NCI-H2107 treated with DMSO at 0.1 percent for 48 hours (cell line): ENCODE data around the gene PER1.

Experiments
- DNase-seq: peaks from one replicate; lab custom pipeline; 2025; ENCODE audit not compliant: unreplicated experiment; lab: John Stamatoyannopoulos, UW

PER1 gene, protein sequence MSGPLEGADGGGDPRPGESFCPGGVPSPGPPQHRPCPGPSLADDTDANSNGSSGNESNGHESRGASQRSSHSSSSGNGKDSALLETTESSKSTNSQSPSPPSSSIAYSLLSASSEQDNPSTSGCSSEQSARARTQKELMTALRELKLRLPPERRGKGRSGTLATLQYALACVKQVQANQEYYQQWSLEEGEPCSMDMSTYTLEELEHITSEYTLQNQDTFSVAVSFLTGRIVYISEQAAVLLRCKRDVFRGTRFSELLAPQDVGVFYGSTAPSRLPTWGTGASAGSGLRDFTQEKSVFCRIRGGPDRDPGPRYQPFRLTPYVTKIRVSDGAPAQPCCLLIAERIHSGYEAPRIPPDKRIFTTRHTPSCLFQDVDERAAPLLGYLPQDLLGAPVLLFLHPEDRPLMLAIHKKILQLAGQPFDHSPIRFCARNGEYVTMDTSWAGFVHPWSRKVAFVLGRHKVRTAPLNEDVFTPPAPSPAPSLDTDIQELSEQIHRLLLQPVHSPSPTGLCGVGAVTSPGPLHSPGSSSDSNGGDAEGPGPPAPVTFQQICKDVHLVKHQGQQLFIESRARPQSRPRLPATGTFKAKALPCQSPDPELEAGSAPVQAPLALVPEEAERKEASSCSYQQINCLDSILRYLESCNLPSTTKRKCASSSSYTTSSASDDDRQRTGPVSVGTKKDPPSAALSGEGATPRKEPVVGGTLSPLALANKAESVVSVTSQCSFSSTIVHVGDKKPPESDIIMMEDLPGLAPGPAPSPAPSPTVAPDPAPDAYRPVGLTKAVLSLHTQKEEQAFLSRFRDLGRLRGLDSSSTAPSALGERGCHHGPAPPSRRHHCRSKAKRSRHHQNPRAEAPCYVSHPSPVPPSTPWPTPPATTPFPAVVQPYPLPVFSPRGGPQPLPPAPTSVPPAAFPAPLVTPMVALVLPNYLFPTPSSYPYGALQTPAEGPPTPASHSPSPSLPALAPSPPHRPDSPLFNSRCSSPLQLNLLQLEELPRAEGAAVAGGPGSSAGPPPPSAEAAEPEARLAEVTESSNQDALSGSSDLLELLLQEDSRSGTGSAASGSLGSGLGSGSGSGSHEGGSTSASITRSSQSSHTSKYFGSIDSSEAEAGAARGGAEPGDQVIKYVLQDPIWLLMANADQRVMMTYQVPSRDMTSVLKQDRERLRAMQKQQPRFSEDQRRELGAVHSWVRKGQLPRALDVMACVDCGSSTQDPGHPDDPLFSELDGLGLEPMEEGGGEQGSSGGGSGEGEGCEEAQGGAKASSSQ (N-terminal part only)

GRCh38 chr17:8152112-8152775, at the start of gene PER1:
TSS of gene PER1 (minus strand) at chr17:8152404. CDS start at chr17:8150706, 1,698 bp downstream.
- DNase-seq: no peak

DNA sequence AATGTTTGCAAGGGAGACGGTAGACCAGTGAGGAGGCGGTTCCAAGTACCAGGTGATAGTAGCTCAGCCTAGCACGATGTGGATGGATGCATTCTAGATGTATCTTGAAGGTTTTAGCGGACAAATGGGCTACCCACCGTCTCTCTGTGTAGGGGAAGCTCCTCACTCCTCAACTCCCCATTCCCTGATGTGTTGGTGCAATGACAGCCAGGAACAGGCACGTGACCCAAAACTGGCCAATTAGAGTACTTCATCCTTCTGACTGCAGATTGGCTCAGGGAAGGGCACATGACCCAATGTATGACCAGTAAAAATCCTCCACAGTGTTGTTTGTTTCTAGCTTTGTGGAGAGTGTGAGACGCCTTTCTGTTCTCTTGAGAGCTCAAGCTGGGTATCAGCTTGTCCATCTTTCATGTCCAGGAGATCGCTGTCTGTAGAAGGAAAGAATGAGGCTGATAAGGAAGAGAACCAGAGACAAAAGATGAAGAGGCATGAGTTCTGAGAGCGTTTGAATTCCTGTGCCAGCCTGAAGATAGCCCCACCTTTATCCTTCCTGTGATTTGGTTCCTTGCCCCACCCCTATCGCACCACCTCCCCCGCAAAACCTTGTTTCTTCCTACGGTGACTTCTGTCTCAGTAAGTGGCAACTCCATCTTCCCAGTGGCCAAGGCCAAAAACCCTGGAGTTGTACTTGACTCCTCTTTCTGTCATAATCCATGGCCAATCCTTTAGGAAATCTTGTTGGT, 40.0 kb upstream of the PER1 start:
- DNase-seq: peak; percentile 89

- no peak for DNase-seq
Measured at GRCh38 chr17:8190506-8190905, 38.3 kb upstream of the PER1 start.

DNA sequence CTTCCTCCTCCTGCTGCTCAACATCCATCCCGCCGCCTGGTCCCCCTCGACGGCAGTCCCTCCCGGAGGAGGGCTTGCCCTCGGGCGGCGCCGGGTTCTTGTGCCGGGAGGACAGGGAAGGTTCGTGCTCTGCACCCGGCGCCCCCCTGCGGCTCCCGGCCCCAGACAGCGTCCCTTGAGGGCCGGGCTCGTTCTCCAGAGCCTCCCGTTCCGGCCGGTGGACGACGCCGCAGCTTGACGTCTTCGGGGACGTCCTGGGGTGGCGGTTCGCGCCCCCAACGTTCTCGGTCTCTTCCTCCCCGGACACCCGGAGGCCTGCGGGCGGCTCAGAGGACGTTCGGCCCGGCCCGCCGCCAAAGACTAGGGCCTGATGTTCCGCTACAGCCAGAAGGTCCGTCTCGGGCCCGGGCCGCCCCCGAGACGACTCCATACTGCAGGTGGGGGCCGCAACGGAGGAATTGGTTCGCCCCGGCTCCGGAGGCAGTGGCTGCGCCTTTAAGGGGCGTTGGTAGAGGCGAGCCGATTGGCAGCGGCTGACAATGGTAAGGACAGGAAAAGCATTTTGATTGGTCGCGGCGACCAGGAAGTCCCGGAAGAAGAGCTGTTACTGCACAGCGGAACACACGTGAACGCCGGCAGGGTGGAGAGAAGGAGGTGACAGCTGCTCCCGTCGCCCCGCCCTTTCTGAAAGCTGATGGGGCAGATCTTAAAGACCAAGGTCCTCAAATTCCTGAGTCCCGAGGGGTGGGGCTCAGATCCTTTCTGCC, 37.7 kb upstream of the PER1 start, which contains the start of gene BORCS6:
TSS of gene BORCS6 (minus strand) at position 470 of the 767 bp plus-strand sequence. CDS start at position 430, 40 bp downstream.
- DNase-seq: peak; percentile 88

DNA sequence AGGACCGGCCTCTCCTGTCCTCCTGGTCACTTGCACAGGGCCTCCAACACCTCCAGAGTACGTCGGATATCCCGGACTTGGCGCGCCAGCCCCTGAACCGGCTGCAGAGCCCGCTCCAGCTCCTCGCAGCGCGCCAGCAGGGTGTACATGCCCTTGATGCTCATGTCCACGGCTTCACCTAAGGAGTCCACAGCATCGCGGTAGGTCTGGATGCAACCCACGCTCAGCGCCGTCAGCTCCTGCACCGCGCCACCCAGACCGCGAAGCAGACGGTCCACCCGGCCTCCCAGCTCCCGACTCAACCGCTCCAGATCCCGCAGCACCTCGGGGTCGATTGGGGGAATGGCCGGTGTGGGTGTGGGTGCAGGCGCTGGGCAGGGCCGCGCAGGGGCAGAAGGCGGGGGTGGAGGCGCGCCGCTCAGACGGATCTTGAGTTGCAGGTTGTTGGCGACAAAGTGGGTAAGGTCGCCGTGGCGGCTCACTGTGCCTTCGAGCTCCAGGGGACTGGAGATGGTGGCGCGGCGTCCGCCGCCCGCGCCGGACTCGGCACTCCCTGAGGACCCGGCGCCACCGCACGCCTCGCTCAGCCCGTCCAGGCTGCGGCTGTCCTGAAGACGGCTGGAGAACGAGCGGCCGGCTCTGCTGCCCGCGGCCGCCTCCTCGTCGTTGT, 37.0 kb upstream of the PER1 start:
- DNase-seq: no peak

DNA sequence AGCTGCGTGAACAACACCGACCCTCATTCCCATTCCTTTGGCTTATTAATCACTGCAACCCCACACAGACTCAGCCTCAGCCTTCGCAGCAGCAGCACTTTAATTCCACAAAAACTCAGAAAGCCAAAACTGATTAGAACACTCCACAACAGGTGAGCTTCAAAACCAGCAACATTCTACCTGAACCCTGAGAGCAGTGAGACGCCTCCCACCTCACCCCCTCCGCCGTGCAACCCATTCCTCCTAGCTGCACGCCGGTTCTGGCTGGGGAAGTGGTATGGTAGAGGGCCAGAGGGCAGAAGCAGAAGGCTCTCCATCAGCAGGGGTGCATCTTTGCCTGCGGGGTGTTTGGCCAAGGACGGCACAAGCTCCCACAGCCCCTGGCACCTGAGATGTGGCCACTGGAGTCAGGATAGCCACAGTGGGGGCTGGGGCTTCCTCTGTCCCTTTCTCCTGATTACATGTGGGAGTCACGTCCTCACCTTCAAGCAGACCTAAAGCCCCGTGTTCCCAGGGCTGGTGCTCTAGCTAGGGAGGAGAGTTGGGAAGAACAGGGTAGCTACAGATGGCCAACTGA, 36.1 kb upstream of the PER1 start:
- DNase-seq: no peak

GRCh38 chr17:8187517-8188262, 35.5 kb upstream of the PER1 start:
- DNase-seq: peak; percentile 89

DNA sequence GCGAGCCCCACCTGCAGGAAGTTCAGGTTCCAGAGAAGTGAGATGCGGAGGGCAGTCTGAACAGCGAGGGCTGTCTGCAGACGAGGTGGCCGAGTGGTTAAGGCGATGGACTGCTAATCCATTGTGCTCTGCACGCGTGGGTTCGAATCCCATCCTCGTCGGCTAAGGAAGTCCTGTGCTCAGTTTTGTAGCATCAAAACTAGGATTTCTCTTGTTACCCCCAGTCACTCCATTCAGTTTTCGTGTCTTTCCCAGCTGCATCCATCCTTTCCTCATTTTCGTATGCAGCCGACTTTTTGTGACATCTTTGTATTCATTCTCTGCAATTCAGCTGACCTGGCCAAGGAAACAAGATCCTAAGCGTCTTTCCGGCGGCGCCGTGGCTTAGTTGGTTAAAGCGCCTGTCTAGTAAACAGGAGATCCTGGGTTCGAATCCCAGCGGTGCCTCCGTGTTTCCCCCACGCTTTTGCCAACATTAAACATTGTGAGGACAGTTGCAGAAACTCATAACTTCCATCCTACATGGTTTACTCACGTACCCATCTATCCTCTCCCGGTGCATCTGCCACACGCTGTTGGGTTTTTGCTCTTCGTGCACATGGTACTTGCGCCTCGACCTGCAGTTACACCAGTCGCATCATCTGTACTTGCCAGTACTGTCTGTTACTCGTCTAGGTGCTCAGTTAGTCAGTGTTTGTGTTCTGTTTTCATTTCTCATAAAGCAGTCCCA, 34.7 kb upstream of the PER1 start:
- peak; percentile 85 for DNase-seq

DNA sequence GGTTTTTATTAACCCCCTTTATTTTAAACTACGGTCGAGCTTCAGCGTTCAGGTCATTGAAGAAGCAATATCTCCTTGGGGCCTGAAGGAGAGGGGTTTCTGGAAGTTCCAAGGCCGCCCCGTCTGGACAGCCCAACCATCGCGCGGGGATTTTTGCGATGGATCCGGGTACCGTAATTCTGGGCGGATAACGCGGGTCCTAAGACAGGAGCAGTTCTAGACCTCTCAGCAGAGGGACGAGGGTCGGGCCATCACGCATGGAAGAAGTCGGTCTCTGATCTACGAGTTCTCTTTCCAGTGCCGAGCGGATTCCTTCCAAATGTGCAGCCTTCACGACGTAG, 34.2 kb upstream of the PER1 start:
- no peak for DNase-seq

GRCh38 chr17:8185582-8186445, 33.6 kb upstream of the PER1 start:
- DNase-seq: no peak

DNA sequence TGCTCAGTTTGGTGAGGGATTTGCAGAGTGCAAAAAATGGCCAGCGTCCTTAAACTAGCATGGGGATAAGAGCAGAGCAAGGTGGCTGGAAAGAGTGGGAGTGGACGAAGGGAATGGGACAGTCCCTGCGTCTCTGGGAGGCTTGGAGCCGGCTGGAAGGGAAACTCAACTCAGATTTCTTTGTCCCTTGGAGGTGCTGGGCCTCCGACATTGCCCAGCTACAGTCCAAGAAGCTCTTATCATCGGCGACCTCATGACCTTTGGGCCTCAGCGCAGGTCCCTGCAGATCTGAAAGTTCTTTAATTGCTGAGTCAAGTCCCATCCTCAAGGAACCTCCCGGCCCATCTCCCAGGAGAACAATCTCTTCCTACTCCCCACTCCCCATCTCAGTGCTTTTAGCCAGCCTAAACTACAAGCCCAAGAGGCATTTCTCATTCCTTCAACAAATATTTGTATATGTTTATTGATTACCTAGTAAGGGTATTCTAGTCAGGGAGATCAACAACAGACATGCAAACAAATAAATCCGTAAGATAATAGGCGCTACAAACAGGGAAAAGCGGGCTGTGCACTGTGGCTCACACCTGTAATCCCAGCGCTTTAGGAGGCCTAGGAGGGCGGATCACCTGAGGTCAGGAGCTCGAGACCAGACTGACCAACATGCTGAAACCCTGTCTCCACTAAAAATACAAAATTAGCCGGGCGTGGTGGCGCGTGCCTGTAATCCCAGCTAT, 25.0 kb upstream of the PER1 start:
- DNase-seq: no peak

DNA sequence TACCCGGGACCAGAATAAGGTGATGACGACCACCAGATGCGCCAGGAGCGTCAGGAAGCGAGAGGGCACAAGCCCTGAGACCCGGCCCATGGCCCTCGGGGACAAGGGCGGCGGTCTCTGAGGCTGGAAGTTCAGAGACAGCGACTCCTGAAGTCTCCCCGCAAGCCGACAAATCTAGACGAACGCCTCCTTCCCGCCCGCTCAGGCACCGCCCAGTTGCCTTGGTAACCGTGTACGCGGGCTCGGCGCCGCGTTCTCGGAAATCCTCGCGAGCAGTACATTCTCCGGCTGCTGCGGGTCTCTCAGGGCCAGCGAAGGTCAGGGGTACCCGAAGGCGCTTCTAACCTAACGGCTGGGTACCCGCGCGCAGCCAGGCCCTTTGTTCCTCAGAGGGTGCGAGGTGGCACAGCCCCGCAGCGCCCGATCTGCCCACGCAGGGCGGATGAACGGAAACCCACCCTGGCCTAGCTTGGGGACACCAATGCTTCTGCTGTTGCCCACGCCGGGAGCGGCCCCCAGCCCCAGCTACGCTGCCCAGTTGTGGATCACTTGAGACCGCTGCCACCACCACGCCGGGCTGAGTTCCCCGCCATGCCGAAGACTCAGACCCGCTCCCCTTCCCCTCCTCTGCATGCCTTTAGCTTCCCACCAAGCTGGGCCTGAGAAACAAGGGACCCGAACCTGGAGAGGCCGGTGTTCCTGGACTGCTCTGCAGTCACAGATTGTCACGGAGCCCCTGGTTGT, 24.2 kb upstream of the PER1 start, which contains the start of gene TMEM107:
TSS of gene TMEM107 (minus strand) at position 184 of the 744 bp plus-strand sequence. CDS start at position 90, 94 bp downstream.
- no peak for DNase-seq

DNA sequence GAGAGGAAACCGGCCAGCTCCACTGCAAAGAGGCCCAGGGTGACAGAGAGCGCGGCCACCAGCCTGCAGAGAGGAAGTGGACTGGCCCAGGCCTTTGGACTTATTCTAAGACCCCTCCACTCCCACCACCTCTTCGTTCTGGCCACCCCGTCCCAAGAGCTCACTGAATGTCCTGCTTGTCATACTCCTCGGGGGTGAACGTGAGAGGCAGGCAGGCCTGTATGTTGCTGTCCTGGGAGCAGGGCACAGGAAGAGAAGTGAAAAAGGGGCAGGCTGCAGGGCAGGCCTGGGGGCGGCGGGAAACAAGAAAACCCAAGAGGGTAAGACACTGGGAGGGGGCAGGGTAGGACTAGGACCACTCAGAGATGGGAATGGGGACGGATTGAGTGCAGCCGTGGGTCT, 23.6 kb upstream of the PER1 start:
- no peak for DNase-seq

- no peak for DNase-seq
Measured at GRCh38 chr17:8173871-8174322, 21.7 kb upstream of the PER1 start.
